ENCODE data around the gene AUTS2. TPM values are rescaled to one million over a fixed set of nuclear protein-coding genes. Genes with fewer than 3 reads are reported as not detected.

The AUTS2 gene
- total and polyA plus RNA-seq, 10 of the 15 experiments (the other 5 are each of a cell fraction or from before 2014, with no cell fraction given), result 6.4 to 55.6 (median 21.6) TPM

DNA sequence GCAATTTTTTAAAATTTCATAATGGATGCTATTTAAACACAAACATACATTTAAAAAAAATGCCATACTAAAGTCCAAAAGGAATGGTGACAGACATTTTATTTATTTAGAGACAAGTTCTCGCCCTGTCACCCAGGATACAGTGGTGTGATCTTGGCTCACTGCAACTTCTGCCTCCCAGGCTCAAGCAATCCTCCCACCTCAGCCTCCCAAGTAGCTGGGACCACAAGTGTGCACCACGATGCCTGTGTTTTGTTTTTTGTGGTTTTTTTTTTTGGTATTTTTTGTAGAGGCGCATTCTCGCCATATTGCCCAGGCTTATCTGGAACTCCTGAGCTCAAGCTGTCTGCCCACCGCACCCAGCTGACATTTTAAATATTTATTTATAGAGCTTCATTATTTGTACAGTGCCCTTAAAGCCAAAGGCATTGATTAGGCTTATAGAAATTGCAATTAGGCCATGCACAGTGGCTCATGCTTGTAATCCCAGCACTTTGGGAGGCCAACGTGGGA is 703.5 kb downstream of the AUTS2 start:
- no peak overlapping the region for H3K4me2 ChIP-seq (ENCODE audit: control insufficient read depth, insufficient read depth)
- H3K27ac ChIP-seq (ENCODE audit: control insufficient read depth, insufficient read depth), result no peak overlapping the region
- DNase-seq (ENCODE audit: low read depth, low spot score) (no peak), ATAC-seq (no peak), FAIRE-seq (no peak)
- no peak overlapping the region for H3K9ac ChIP-seq (ENCODE audit: control insufficient read depth, insufficient read depth, low read length)
- H3K9me3 ChIP-seq (replicated peaks; ENCODE audit: control insufficient read depth, insufficient read depth, low read length), result no peaks in the 10 kb centered on the region
- H3K4me1 ChIP-seq (ENCODE audit: control insufficient read depth, insufficient read depth, low read length), result no peaks in the 10 kb centered on the region
- no peaks in the 10 kb centered on the region; a peak in 1 of 4 replicates for H3K36me3 ChIP-seq (ENCODE audit: control insufficient read depth in 2 of 2, insufficient read depth in 2 of 2, low read length in 1 of 2)
- TF ChIP-seq CHD2 (IDR thresholded peaks at IDR 0.05; ENCODE audit: borderline replicate concordance, low read depth, low read length) (no peak), TCF7 (IDR thresholded peaks at IDR 0.05; ENCODE audit: borderline replicate concordance) (no peak), KDM1A (IDR thresholded peaks at IDR 0.05; ENCODE audit: borderline replicate concordance) (no peak), SREBF2 (IDR thresholded peaks at IDR 0.05; ENCODE audit: low read length) (no peak), ZNF274 (IDR thresholded peaks at IDR 0.05; ENCODE audit: insufficient read depth, insufficient read length) (no peak), MEF2B (IDR thresholded peaks at IDR 0.05; ENCODE audit: partially characterized antibody, poor library complexity, severe bottlenecking) (no peak), TAF1 (IDR thresholded peaks at IDR 0.05; ENCODE audit: borderline replicate concordance, low read depth, low read length) (no peak), NFYB (IDR thresholded peaks at IDR 0.05; ENCODE audit: insufficient read depth, low read depth, low read length) (no peak), ESRRA (IDR thresholded peaks at IDR 0.05; ENCODE audit: low read length) (no peak), ETV6 (conservative IDR thresholded peaks at IDR 0.05 in 1 of 2, IDR thresholded peaks at IDR 0.05 in 1 of 2; ENCODE audit: borderline replicate concordance in 1 of 2, low read depth in 1 of 2) (no peak), WRNIP1 (IDR thresholded peaks at IDR 0.05; ENCODE audit: borderline replicate concordance, low read depth, low read length) (no peak), SIX5 (IDR thresholded peaks at IDR 0.05; ENCODE audit: low read depth, low read length, severe bottlenecking) (no peak), STAT1 (conservative IDR thresholded peaks at IDR 0.05) (no peak), RB1 (IDR thresholded peaks at IDR 0.05; ENCODE audit: borderline replicate concordance) (no peak), RCOR1 (conservative IDR thresholded peaks at IDR 0.05; ENCODE audit: low read depth, low read length) (no peak), POLR2A (IDR thresholded peaks at IDR 0.05; ENCODE audit: low read depth, low read length) (no peak)
- TF ChIP-seq, protein P1, sequence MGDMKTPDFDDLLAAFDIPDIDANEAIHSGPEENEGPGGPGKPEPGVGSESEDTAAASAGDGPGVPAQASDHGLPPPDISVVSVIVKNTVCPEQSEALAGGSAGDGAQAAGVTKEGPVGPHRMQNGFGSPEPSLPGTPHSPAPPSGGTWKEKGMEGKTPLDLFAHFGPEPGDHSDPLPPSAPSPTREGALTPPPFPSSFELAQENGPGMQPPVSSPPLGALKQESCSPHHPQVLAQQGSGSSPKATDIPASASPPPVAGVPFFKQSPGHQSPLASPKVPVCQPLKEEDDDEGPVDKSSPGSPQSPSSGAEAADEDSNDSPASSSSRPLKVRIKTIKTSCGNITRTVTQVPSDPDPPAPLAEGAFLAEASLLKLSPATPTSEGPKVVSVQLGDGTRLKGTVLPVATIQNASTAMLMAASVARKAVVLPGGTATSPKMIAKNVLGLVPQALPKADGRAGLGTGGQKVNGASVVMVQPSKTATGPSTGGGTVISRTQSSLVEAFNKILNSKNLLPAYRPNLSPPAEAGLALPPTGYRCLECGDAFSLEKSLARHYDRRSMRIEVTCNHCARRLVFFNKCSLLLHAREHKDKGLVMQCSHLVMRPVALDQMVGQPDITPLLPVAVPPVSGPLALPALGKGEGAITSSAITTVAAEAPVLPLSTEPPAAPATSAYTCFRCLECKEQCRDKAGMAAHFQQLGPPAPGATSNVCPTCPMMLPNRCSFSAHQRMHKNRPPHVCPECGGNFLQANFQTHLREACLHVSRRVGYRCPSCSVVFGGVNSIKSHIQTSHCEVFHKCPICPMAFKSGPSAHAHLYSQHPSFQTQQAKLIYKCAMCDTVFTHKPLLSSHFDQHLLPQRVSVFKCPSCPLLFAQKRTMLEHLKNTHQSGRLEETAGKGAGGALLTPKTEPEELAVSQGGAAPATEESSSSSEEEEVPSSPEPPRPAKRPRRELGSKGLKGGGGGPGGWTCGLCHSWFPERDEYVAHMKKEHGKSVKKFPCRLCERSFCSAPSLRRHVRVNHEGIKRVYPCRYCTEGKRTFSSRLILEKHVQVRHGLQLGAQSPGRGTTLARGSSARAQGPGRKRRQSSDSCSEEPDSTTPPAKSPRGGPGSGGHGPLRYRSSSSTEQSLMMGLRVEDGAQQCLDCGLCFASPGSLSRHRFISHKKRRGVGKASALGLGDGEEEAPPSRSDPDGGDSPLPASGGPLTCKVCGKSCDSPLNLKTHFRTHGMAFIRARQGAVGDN (IDR thresholded peaks at IDR 0.05), result no peak
- TF ChIP-seq, protein P2, sequence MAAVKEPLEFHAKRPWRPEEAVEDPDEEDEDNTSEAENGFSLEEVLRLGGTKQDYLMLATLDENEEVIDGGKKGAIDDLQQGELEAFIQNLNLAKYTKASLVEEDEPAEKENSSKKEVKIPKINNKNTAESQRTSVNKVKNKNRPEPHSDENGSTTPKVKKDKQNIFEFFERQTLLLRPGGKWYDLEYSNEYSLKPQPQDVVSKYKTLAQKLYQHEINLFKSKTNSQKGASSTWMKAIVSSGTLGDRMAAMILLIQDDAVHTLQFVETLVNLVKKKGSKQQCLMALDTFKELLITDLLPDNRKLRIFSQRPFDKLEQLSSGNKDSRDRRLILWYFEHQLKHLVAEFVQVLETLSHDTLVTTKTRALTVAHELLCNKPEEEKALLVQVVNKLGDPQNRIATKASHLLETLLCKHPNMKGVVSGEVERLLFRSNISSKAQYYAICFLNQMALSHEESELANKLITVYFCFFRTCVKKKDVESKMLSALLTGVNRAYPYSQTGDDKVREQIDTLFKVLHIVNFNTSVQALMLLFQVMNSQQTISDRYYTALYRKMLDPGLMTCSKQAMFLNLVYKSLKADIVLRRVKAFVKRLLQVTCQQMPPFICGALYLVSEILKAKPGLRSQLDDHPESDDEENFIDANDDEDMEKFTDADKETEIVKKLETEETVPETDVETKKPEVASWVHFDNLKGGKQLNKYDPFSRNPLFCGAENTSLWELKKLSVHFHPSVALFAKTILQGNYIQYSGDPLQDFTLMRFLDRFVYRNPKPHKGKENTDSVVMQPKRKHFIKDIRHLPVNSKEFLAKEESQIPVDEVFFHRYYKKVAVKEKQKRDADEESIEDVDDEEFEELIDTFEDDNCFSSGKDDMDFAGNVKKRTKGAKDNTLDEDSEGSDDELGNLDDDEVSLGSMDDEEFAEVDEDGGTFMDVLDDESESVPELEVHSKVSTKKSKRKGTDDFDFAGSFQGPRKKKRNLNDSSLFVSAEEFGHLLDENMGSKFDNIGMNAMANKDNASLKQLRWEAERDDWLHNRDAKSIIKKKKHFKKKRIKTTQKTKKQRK (IDR thresholded peaks at IDR 0.05; ENCODE audit: low read depth, low read length), result no peak
- intact Hi-C loops (cut with micrococcal nuclease; ENCODE audit: unreplicated experiment) (no loop called here), in situ Hi-C loops (cut with MboI) (no loop called here)
- H3K79me2 ChIP-seq (ENCODE audit: control insufficient read depth, insufficient read depth, low read length), result no peaks in the 10 kb centered on the region
- ChIA-PET POLR2A (no interaction called here), SMC1A (ENCODE audit: uncharacterized antibody, unreplicated experiment) (no interaction called here), RAD21 (ENCODE audit: unreplicated experiment) (no interaction called here), CTCF (interaction anchor here (0.8 kb wide), 1 partner anchor 397 kb away, joined by 3 read pairs; no protein-coding TSS in a partner anchor)
- BruUV-seq (replicated peaks), result no TSS peak
- H4K20me1 ChIP-seq (ENCODE audit: control insufficient read depth, insufficient read depth), result no peaks in the 10 kb centered on the region
- no peak overlapping the region for H2AFZ ChIP-seq (ENCODE audit: control insufficient read depth, low read depth, low read length)
- no peak overlapping the region for H3K4me3 ChIP-seq
- WGBS (ENCODE audit: insufficient coverage, insufficient replicate concordance, low lambda C conversion rate, missing lambda C conversion rate), result 43% methylated on average over 6 of the region's 6 CpGs
- H3K27me3 ChIP-seq (replicated peaks in 1 of 2; ENCODE audit: control insufficient read depth in 2 of 2, insufficient read depth in 2 of 2, low read length in 1 of 2), result no peaks in the 10 kb centered on the region

Measured in GM12878 (cell line).